AG10803 (cell line): ENCODE data around the gene CYB561D1.

Experiments used
- DNase-seq: peaks from one replicate; pipeline ENCODE4 v3.0.0; 2010; ENCODE audit warnings: low read depth
- H3K4me3 ChIP-seq: 2 replicates; pipeline ENCODE4 v1.5.1; 2011; ENCODE audit warnings: mild to moderate bottlenecking, low read length, control low read depth
- TF ChIP-seq, protein P1 (sequence below): conservative IDR thresholded peaks from 2 replicates; pipeline ENCODE4 v1.5.1; 2011; ENCODE audit warnings: mild to moderate bottlenecking, low read length, control low read depth, inconsistent platforms

Gene CYB561D1

DNA sequence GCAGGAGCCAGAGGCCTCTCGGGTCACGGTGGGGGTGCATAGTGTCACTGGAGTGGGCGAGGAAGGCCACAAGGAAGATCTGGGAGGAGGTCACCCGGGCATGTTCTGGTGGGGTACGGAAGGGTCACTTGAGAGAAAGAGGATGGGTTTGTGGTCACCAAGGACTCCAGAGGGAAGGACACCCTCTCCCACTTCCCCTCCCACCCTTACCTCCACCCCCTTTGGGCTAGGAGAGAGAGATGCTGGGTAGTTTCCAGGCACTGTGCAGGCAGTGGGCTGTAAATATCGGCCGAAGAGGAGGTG lies 14.9 kb downstream of the CYB561D1 start:
- DNase-seq = no peak
- TF ChIP-seq, protein P1, sequence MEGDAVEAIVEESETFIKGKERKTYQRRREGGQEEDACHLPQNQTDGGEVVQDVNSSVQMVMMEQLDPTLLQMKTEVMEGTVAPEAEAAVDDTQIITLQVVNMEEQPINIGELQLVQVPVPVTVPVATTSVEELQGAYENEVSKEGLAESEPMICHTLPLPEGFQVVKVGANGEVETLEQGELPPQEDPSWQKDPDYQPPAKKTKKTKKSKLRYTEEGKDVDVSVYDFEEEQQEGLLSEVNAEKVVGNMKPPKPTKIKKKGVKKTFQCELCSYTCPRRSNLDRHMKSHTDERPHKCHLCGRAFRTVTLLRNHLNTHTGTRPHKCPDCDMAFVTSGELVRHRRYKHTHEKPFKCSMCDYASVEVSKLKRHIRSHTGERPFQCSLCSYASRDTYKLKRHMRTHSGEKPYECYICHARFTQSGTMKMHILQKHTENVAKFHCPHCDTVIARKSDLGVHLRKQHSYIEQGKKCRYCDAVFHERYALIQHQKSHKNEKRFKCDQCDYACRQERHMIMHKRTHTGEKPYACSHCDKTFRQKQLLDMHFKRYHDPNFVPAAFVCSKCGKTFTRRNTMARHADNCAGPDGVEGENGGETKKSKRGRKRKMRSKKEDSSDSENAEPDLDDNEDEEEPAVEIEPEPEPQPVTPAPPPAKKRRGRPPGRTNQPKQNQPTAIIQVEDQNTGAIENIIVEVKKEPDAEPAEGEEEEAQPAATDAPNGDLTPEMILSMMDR = no peak
- H3K4me3 ChIP-seq = peak overlapping the region; percentile 40; the same call in 1 of the 2 replicates

DNA sequence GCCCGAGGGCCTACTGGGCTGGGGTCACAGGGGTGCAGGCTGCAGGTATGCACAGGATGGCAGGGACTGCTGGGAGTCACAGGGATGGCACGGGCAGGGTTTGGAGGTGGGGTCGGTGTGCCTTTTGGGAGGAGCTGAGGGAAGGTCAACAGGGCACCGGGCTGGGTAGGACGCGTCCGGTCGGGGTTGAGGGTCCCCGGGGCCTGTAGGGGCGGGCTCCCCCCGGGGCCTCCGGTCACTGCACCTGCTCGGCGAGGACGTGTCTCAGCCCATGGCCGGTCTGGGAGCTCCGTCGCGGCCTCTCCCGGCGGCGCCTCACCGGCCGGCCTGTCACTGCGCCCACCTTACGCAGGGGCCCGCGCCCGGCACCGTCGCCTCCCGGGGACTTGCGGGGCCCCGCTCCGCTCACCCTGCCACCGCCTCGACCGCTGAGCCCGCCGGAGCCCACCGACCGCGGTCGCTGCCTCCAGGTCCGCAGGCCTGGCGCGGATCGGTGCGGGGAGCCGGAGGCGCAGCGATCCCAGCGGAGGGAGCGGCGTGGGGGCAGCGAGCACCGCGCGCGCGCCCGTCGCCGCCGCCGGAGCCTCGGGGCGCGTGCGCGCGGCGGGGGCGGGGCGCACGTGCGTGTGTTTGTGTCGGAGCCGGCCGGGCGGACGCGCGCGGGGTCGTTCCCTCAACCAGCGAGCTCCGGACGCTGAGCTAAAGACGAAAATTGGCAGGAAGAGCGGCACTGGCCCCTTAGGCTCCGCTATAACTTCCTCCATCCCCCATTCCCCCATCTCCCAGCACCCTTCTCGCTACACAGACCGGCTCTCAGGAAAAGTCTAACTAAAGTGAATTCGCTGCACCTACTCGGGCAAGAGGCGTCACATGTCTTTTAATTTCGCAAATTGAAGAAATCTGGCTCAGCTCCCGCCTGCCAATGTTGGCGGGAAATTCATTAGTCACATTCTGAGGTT lies 15.6 kb downstream of the CYB561D1 start, which contains the start of gene AMIGO1:
Gene AMIGO1 (minus strand): TSS at position 552 of the 959 bp plus-strand sequence. CDS start 815 bp downstream, outside the sequence.
- TF ChIP-seq, protein P1 = no peak

DNA sequence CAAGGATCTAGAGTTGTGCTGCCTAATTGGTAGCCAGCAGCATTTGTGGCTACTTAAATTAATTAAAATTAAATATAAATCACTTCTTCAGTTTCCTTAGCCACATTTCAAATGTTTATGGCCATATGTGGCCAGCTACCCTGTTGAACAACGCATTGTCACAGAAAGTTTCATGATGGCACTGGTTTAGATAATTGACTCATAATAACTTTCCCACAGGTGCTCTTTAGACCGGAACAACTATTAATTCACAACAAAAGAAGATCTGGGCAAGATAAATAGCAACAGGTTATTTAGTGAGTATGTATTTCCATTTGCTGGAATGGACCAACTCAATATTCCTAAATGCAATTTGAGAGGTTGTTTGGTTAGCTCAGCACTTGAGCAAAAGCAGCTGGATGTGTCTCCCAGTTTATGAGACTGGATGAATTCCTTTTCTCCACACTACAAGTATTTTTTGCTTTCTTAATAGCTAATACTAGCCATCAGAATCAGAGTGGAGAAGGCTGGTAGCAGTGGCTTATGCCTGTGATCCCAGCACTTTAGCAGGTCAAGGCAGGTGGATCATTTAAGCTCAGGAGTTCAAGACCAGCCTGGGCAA lies 19.3 kb downstream of the CYB561D1 start:
- no peak for DNase-seq
- TF ChIP-seq, protein P1 = no peak
- no peak overlapping the region for H3K4me3 ChIP-seq

More for the DNA sequence above, 15.6 kb downstream of the CYB561D1 start, which contains the start of gene AMIGO1:
- peak; percentile 27 for DNase-seq
- peak within 1 kb of the TSS; percentile 71 for H3K4me3 ChIP-seq

DNA sequence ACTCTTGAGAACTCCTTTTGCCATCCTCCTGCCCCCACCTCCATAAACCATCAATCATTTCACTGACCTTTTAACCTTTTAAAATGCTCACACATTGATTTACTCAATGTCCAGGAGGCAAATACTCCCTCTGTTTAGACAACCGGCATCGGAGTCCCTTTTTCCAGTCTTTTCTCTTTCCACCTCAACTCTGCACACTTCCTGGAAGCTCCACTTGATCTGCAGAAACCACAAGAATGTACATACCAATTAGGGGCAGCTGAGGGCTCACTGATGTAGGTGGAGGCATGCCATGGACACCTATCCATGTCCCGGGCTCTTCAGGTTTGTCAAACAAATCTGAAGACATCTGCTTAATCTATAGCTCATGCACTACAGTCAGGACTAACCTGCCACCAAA lies 21.0 kb downstream of the CYB561D1 start:
- DNase-seq = no peak
- H3K4me3 ChIP-seq = no peak overlapping the region
- TF ChIP-seq, protein P1 = no peak

DNA sequence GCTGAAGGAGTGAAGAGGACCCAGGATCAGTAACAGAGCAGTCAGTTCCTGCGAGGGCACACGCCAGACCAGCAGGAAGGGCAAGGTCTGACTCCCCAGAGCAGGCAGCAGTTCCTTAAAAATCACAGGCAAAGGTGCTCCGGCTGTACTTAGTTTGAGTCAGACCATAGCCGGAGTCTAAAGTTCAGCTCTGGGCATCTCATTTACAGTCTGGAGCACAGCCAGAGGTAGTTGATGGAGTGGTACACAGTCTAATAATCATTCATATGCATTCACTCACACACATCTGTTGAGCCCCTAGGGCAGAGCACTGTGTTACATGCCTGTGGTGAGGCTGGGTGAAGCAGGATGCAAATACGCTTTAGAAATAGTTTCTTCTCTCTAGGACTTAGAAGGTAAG lies 23.0 kb downstream of the CYB561D1 start:
- peak; percentile 41 for DNase-seq
- TF ChIP-seq, protein P1 = no peak

DNA sequence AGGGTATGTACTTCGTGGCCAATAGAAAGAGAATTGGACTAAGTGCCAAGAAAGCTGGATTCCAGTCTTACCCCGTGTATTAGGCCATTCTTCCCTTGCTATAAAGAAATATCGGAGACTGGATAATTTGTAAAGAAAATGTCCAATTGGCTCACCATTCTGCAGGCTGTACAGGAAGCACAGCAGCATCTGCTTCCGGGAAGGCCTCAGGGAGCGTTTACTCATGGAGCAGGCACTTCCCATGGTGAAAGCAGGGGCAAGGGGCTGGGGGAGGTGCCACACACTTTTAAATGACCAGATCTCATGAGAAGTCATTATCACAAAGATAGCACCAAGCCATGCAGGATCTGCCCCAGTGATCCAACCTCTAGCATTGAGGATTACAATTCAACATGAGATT lies 23.4 kb downstream of the CYB561D1 start:
- TF ChIP-seq, protein P1 = no peak
- H3K4me3 ChIP-seq = no peak overlapping the region
- no peak for DNase-seq

More for the DNA sequence above, 23.0 kb downstream of the CYB561D1 start:
- no peak overlapping the region for H3K4me3 ChIP-seq
